IMR-90 (cell line): Measurements from ENCODE around the gene GTSE1. TPM values are rescaled to one million over a fixed set of nuclear protein-coding genes. Genes with fewer than 3 reads are reported as not detected.

ENCODE experiments used
- ATAC-seq: fragments of 200-7000 bp; cut with Tn5 transposase; 2 replicates; pipeline ENCODE4 v1.9.1; 2020; ENCODE audit warnings: low read depth, mild to moderate bottlenecking, moderate library complexity
- BruUV-seq: library from RNA; stranded (reverse); fragments of 400-500 nt; replicated peaks from 2 replicates; lab custom pipeline; 2021; lab: Mats Ljungman, UMichigan
- CTCF ChIA-PET: fragments of 300-600 bp; formaldehyde crosslinking; extraction: SDS; loops from one replicate; lab custom pipeline; 2021; ENCODE audit warnings: antibody characterized with exemption; lab: Yijun Ruan, JAX
- POLR2A ChIA-PET: fragments of 300-600 bp; sonication (Branson Sonifier 250); formaldehyde crosslinking; loops from one replicate; lab custom pipeline; 2022; ENCODE audit warnings: antibody characterized with exemption; ENCODE audit not compliant: unreplicated experiment; lab: Charles Lee
- DNase-seq: peaks from one replicate; pipeline ENCODE4 v3.0.0; 2013
- H2AFZ ChIP-seq: replicated peaks from 2 replicates; pipeline ENCODE3; 2013; ENCODE audit warnings: low read length, mild to moderate bottlenecking; ENCODE audit not compliant: poor library complexity
- H2AK5ac ChIP-seq: 2 replicates; pipeline ENCODE4 v1.6.1; 2013; ENCODE audit warnings: low read depth, low read length, inconsistent platforms
- H2AK9ac ChIP-seq: replicated peaks from 2 replicates; pipeline ENCODE3; 2013; ENCODE audit warnings: mild to moderate bottlenecking, low read depth, low read length, moderate library complexity; ENCODE audit not compliant: poor library complexity
- H2BK120ac ChIP-seq: 2 replicates; pipeline ENCODE4 v1.6.1; 2013; ENCODE audit warnings: low read depth, low read length, inconsistent platforms
- H2BK15ac ChIP-seq: 3 replicates; pipeline ENCODE4 v1.6.1; 2013; ENCODE audit warnings: low read depth, low read length, inconsistent platforms
- H2BK20ac ChIP-seq: 2 replicates; pipeline ENCODE4 v1.6.1; 2013; ENCODE audit warnings: low read depth, mild to moderate bottlenecking, inconsistent platforms, low read length, moderate library complexity
- H2BK5ac ChIP-seq: 2 replicates; pipeline ENCODE4 v1.6.1; 2013; ENCODE audit warnings: mild to moderate bottlenecking, low read depth, low read length, inconsistent platforms; ENCODE audit not compliant: poor library complexity, severe bottlenecking
- H3K14ac ChIP-seq: replicated peaks from 2 replicates; pipeline ENCODE4 v1.6.1; 2013; ENCODE audit warnings: low read depth, low read length, inconsistent platforms
- H3K18ac ChIP-seq: 2 replicates; pipeline ENCODE4 v1.6.1; 2013; ENCODE audit warnings: low read depth, low read length, control low read depth
- H3K23ac ChIP-seq: 2 replicates; pipeline ENCODE4 v1.6.1; 2013; ENCODE audit warnings: low read depth, low read length, inconsistent platforms
- H3K27ac ChIP-seq: 2 replicates; pipeline ENCODE4 v1.5.1; 2013; ENCODE audit warnings: mild to moderate bottlenecking, control low read depth, low read length; ENCODE audit not compliant: insufficient read depth
- H3K27me3 ChIP-seq: 2 replicates; pipeline ENCODE4 v1.6.1; 2013; ENCODE audit warnings: low read length; ENCODE audit not compliant: control insufficient read depth, insufficient read depth
- H3K36me3 ChIP-seq: 2 replicates; pipeline ENCODE4 v1.6.1; 2013; ENCODE audit warnings: low read length, mixed read lengths; ENCODE audit not compliant: control insufficient read depth, insufficient read depth
- H3K4ac ChIP-seq: 2 replicates; pipeline ENCODE4 v1.6.1; 2013; ENCODE audit warnings: low read depth, low read length, inconsistent platforms
- H3K4me1 ChIP-seq: 2 replicates; pipeline ENCODE4 v1.6.1; 2013; ENCODE audit warnings: low read length, mixed read lengths; ENCODE audit not compliant: control insufficient read depth, insufficient read depth
- H3K4me2 ChIP-seq: 2 replicates; pipeline ENCODE4 v1.6.1; 2013; ENCODE audit warnings: low read depth, mild to moderate bottlenecking, control low read depth, low read length, moderate library complexity
- H3K4me3 ChIP-seq: 2 replicates; pipeline ENCODE4 v1.5.1; 2013; ENCODE audit warnings: low read depth, mild to moderate bottlenecking, control low read depth, low read length, moderate library complexity; ENCODE audit not compliant: insufficient read depth
- H3K56ac ChIP-seq: 2 replicates; pipeline ENCODE4 v1.6.1; 2013; ENCODE audit warnings: low read length, inconsistent platforms; ENCODE audit not compliant: insufficient read depth; ENCODE audit errors: extremely low read depth
- H3K79me1 ChIP-seq, 2 experiments: 2 replicates each; pipeline ENCODE4 v1.6.1; 2013; ENCODE audit warnings: low read length in 2 of 2, inconsistent platforms in 1 of 2, low read depth in 1 of 2
- H3K9ac ChIP-seq: 2 replicates; pipeline ENCODE4 v1.6.1; 2013; ENCODE audit warnings: low read depth, low read length, control low read depth
- H3K9me1 ChIP-seq: 2 replicates; pipeline ENCODE4 v1.6.1; 2013; ENCODE audit warnings: low read length, inconsistent platforms; ENCODE audit not compliant: insufficient read depth
- H3K9me3 ChIP-seq: 2 replicates; pipeline ENCODE4 v1.6.1; 2013; ENCODE audit warnings: low read length; ENCODE audit not compliant: control insufficient read depth, insufficient read depth
- H4K20me1 ChIP-seq: 2 replicates; pipeline ENCODE4 v1.6.1; 2013; ENCODE audit warnings: low read length, inconsistent platforms; ENCODE audit not compliant: insufficient read depth
- H4K5ac ChIP-seq: 2 replicates; pipeline ENCODE4 v1.6.1; 2013; ENCODE audit warnings: mild to moderate bottlenecking, low read depth, low read length, control low read depth
- H4K8ac ChIP-seq, 2 experiments: 2 replicates each; pipeline ENCODE4 v1.6.1; 2013; ENCODE audit warnings: low read depth in 2 of 2, low read length in 2 of 2, control low read depth in 1 of 2, inconsistent platforms in 1 of 2
- H4K91ac ChIP-seq: 2 replicates; pipeline ENCODE4 v1.6.1; 2013; ENCODE audit warnings: low read depth, low read length, inconsistent platforms; ENCODE audit not compliant: insufficient read depth
- BHLHE40 ChIP-seq: fragments of 150-350 bp; IDR thresholded peaks from 2 replicates; pipeline ENCODE4 v1.6.1; 2016; ENCODE audit warnings: mild to moderate bottlenecking, low read depth, low read length
- CHD1 ChIP-seq: IDR thresholded peaks from 2 replicates; pipeline ENCODE4 v1.6.1; 2012; ENCODE audit warnings: low read depth, low read length, improper control_type of control experiment
- FOS ChIP-seq: fragments of 150-350 bp; IDR thresholded peaks from 2 replicates; pipeline ENCODE4 v1.6.1; 2016; ENCODE audit warnings: low read depth, low read length
- MAFK ChIP-seq: IDR thresholded peaks from 2 replicates; pipeline ENCODE4 v1.6.1; 2012; ENCODE audit warnings: low read depth, low read length, improper control_type of control experiment
- MAZ ChIP-seq: IDR thresholded peaks from 2 replicates; pipeline ENCODE4 v1.6.1; 2012; ENCODE audit warnings: low read depth, mild to moderate bottlenecking, low read length, improper control_type of control experiment, moderate library complexity, borderline replicate concordance
- MXI1 ChIP-seq: IDR thresholded peaks from 2 replicates; pipeline ENCODE4 v1.6.1; 2012; ENCODE audit warnings: low read depth, mild to moderate bottlenecking, low read length, moderate library complexity, borderline replicate concordance
- POLR2A ChIP-seq: IDR thresholded peaks from 2 replicates; pipeline ENCODE4 v1.6.1; 2012; ENCODE audit warnings: mild to moderate bottlenecking, low read depth, low read length
- RAD21 ChIP-seq: IDR thresholded peaks from 2 replicates; pipeline ENCODE4 v1.6.1; 2012; ENCODE audit warnings: low read length, improper control_type of control experiment
- RCOR1 ChIP-seq: IDR thresholded peaks from 2 replicates; pipeline ENCODE4 v1.6.1; 2012; ENCODE audit warnings: mild to moderate bottlenecking, low read length, improper control_type of control experiment; ENCODE audit not compliant: insufficient replicate concordance
- WGBS, 2 experiments: methylation state at CpG; one replicate each; pipeline versions ENCODE4 v1.1.5 to v1.1.7; 2013; ENCODE audit warnings: missing lambda C conversion rate in 2 of 2; ENCODE audit not compliant: insufficient read length in 1 of 2; ENCODE audit errors: extremely low coverage in 2 of 2; 5-methylcytosine and 5-hydroxymethylcytosine counted together
- dilution Hi-C: fragments of 300-500 bp; cut with HindIII; formaldehyde crosslinking; loops from one replicate; pipeline ENCODE4 v1.14.3; 2018; ENCODE audit warnings: low sequenced_read_pairs; ENCODE audit not compliant: unreplicated experiment
- in situ Hi-C: fragments of 300-500 bp; cut with MboI; formaldehyde crosslinking; loops from 3 replicates; pipeline ENCODE4 v1.14.3; 2019; ENCODE audit warnings: low sequenced_read_pairs, inconsistent platforms, mixed read lengths
- intact Hi-C: fragments of 100-400 bp; cut with micrococcal nuclease; formaldehyde crosslinking; loops from 2 replicates; pipeline ENCODE4 v1.10.0; 2022
- polyA plus RNA-seq, 3 experiments: library from polyadenylated mRNA; depleted of rRNA; stranded (reverse); fragments of >200 nt; gene quantifications; 2 replicates each; pipeline ENCODE4 v1.2.3, GENCODE V29; 2012; ENCODE audit warnings: low replicate concordance in 1 of 3
- total RNA-seq: library from RNA; depleted of rRNA; stranded (reverse); fragments of >200 nt; gene quantifications from 2 replicates; pipeline ENCODE4 v1.2.3, GENCODE V29; 2012
- TF ChIP-seq, protein P1 (sequence below): conservative IDR thresholded peaks from 2 replicates; pipeline ENCODE4 v1.5.1; 2012; ENCODE audit warnings: mild to moderate bottlenecking, low read depth, low read length, improper control_type of control experiment

The GTSE1 gene
- total and polyA plus RNA-seq, 2 of the 4 experiments (the other 2 are of a cell fraction) = 5.9 to 17.1 TPM

DNA sequence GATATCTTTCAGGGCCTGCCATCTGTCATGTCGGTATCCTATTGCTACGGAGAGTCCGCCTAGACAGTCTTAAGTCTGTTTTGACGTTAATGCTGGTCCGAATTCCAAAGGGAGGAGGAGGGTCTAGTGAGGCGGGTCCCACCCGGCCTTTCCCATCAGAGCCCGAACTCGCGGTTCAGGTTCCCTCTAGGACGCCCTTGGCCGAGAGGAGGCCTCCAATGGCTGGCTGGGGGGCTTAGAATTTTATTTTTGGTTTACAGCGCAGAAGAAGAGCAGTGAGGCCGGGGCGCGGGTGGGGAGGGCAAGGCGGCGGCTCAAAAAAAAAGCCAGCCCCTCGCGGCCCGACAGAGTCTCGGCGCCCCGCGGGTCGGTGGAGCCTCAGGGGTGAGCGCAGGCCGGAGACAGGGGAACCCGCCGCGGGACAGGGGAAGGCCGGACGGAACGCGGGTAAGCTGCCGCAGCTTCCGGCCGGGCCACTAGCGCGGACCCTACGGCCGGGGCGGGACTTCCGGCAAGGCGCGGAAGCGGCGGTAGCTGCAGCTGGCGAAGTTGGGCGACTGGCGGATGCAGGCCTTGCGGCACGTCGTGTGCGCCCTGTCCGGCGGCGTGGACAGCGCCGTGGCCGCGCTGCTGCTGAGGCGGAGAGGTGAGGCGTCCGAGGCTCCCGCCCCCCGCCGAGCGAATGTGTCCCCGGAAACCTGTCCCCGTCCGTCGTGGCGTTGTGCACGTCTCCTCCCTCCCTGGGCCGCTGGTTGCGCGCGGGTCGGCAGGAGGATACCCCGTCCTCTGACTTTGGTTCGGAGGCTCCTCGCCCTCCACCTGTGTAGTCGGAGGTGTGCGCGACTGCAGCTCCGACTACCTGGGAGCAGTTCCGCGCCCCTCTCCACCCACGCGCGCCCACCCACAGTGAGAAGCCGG, 38.8 kb downstream of the GTSE1 start, which contains the start of gene TRMU:
Gene TRMU (plus strand): TSS at position 514 of the 918 bp plus-strand sequence. CDS start 51 bp downstream, at position 565.
- dilution Hi-C loops = no loop called here
- POLR2A ChIA-PET = interaction anchor here (0.9 to 1.1 kb wide), 2 partner anchors 9 to 213 kb away, joined by 3 to 6 read pairs; no protein-coding TSS in a partner anchor
- H2BK120ac ChIP-seq = peak within 1 kb of the TSS; percentile 34; the same call in 1 of the 2 replicates

More for the DNA sequence above, 38.8 kb downstream of the GTSE1 start, which contains the start of gene TRMU:
- intact Hi-C loops = no loop called here
- Histone ChIP-seq H3K18ac (no peak within 1 kb of the TSS), H4K8ac (peak within 1 kb of the TSS; percentile 98), H3K4me2 (peak within 1 kb of the TSS; percentile 98), H3K27me3 (no peaks in the 10 kb centered on the region), H3K36me3 (peaks cover 23% of the 10 kb centered on the region), H2AFZ (peak within 1 kb of the TSS; percentile 96), H3K56ac (peak within 1 kb of the TSS; percentile 52), H2AK9ac (peak within 1 kb of the TSS; percentile 97), H2BK15ac (no peak within 1 kb of the TSS), H3K4me3 (peak within 1 kb of the TSS; percentile 88), H4K20me1 (peaks cover 9% of the 10 kb centered on the region; the same call in 1 of the 2 replicates), H3K9me3 (no peaks in the 10 kb centered on the region), H3K14ac (peak within 1 kb of the TSS; percentile 89), H4K5ac (peak within 1 kb of the TSS; percentile 99), H2BK20ac (no peak within 1 kb of the TSS), H4K91ac (peak within 1 kb of the TSS; percentile 72), H3K23ac (peak within 1 kb of the TSS; percentile 68; the same call in 1 of the 2 replicates), H2BK5ac (peak within 1 kb of the TSS; percentile 92), H3K9me1 (peaks cover 6% of the 10 kb centered on the region; the same call in 1 of the 2 replicates), H3K9ac (peak within 1 kb of the TSS; percentile 90), H2AK5ac (peak within 1 kb of the TSS; percentile 64; the same call in 1 of the 2 replicates), H3K4ac (peak within 1 kb of the TSS; percentile 80), H3K79me1 (peaks cover 26 to 37% of the 10 kb centered on the region in 2 experiments), H3K4me1 (peaks cover 2% of the 10 kb centered on the region; the same call in 1 of the 2 replicates), H3K27ac (peak within 1 kb of the TSS; percentile 85)
- WGBS, 2 experiments = 0% methylated on average over 63 of the region's 93 CpGs; no CpG with 5 or more reads in 1 of the 2 experiments
- peak; percentile 86 for DNase-seq
- no TSS peak for BruUV-seq
- in situ Hi-C loops = no loop called here
- TF ChIP-seq RAD21 (no peak), RCOR1 (no peak), MAFK (no peak), FOS (no peak), CHD1 (no peak), BHLHE40 (no peak), MXI1 (peak; percentile 90), MAZ (no peak; the same call in 1 of the 2 replicates), POLR2A (peak; percentile 65)
- TF ChIP-seq, protein P1, sequence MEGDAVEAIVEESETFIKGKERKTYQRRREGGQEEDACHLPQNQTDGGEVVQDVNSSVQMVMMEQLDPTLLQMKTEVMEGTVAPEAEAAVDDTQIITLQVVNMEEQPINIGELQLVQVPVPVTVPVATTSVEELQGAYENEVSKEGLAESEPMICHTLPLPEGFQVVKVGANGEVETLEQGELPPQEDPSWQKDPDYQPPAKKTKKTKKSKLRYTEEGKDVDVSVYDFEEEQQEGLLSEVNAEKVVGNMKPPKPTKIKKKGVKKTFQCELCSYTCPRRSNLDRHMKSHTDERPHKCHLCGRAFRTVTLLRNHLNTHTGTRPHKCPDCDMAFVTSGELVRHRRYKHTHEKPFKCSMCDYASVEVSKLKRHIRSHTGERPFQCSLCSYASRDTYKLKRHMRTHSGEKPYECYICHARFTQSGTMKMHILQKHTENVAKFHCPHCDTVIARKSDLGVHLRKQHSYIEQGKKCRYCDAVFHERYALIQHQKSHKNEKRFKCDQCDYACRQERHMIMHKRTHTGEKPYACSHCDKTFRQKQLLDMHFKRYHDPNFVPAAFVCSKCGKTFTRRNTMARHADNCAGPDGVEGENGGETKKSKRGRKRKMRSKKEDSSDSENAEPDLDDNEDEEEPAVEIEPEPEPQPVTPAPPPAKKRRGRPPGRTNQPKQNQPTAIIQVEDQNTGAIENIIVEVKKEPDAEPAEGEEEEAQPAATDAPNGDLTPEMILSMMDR = no peak
- CTCF ChIA-PET = interaction anchor here (0.7 to 1.2 kb wide), 3 partner anchors 15 to 197 kb away, joined by 3 to 6 read pairs (median 4); no protein-coding TSS in a partner anchor
- peak; percentile 97 for ATAC-seq
